Measurements from ENCODE around the gene ZFPL1. TPM values are rescaled to one million over a fixed set of nuclear protein-coding genes. Genes with fewer than 3 reads are reported as not detected.

The ZFPL1 gene
- total RNA-seq, 2 donors from 2014 or later, result 26.7 to 38.4 TPM

- Histone ChIP-seq H3K4me3 (no peak overlapping the region), H3K27ac (no peak overlapping the region), H3K9me3 (no peaks in the 10 kb centered on the region), H3K36me3 (peaks cover 60% of the 10 kb centered on the region), H3K27me3 (no peaks in the 10 kb centered on the region), H3K4me1 (peaks cover 0 to 35% of the 10 kb centered on the region in 2 donors)
- no peak for TF ChIP-seq CTCF (IDR thresholded peaks at IDR 0.05)
- DNase-seq (ENCODE audit: low spot score), result no peak
These were observed 47.8 kb downstream of the ZFPL1 start for GRCh38 chr11:65131895-65132237.

- Histone ChIP-seq H3K36me3 (peaks cover 55% of the 10 kb centered on the region), H3K4me1 (peaks cover 0 to 35% of the 10 kb centered on the region in 2 donors), H3K27ac (no peak overlapping the region), H3K9me3 (no peaks in the 10 kb centered on the region), H3K27me3 (no peaks in the 10 kb centered on the region), H3K4me3 (no peak overlapping the region)
- TF ChIP-seq CTCF (IDR thresholded peaks at IDR 0.05), result no peak
- no peak for DNase-seq (ENCODE audit: low spot score)
These were observed 48.4 kb downstream of the ZFPL1 start for GRCh38 chr11:65132238-65132987.

- no peaks in the 10 kb centered on the region for H3K9me3 ChIP-seq
- no peak for TF ChIP-seq CTCF (IDR thresholded peaks at IDR 0.05)
- peak overlapping the region; percentile 99 to 100 for H3K4me3 ChIP-seq
- H3K36me3 ChIP-seq, result peaks cover 47% of the 10 kb centered on the region
- DNase-seq (ENCODE audit: low spot score), result no peak
- peak overlapping the region; percentile 97 for H3K27ac ChIP-seq
- H3K27me3 ChIP-seq, result no peaks in the 10 kb centered on the region
- H3K4me1 ChIP-seq, result peaks cover 0 to 35% of the 10 kb centered on the region in 2 donors
These were observed 49.1 kb downstream of the ZFPL1 start for GRCh38 chr11:65132988-65133700.

DNA sequence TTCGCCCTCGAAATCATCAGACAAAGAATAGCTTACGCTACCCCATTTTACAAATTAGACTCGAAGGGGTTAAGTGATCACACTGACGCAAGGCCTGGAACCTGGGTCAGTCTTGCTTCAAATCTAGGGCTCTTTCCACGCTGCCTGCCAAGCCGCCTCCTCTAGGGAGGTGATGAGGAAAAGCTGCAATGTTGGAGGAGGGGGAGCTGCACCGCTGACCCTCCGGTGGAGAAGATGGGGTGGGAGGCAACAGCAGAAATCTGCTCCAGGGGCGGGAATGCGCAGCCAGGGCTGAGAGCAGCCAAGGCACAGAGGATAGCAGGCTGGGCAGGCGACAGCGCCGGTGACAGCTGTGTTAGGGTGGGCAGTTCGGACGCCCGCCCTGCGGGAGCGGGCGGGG is 49.7 kb downstream of the ZFPL1 start:
- Histone ChIP-seq H3K9me3 (no peaks in the 10 kb centered on the region), H3K27ac (peak overlapping the region; percentile 97), H3K4me3 (peak overlapping the region; percentile 99 to 100), H3K27me3 (no peaks in the 10 kb centered on the region), H3K4me1 (peaks cover 0 to 35% of the 10 kb centered on the region in 2 donors), H3K36me3 (peaks cover 42% of the 10 kb centered on the region)
- no peak for TF ChIP-seq CTCF (IDR thresholded peaks at IDR 0.05)
- DNase-seq (ENCODE audit: low spot score), result no peak

GRCh38 chr11:65134240-65134951 is 50.4 kb downstream of the ZFPL1 start, which contains the start of gene SYVN1:
SYVN1 (minus strand) TSS chr11:65134519; CDS start chr11:65133601, 918 bp downstream.
- Histone ChIP-seq H3K27ac (peak within 1 kb of the TSS; percentile 97), H3K36me3 (peaks cover 35% of the 10 kb centered on the region), H3K4me3 (peak within 1 kb of the TSS; percentile 99 to 100), H3K4me1 (peaks cover 0 to 35% of the 10 kb centered on the region in 2 donors), H3K27me3 (no peaks in the 10 kb centered on the region), H3K9me3 (no peaks in the 10 kb centered on the region)
- no peak for TF ChIP-seq CTCF (IDR thresholded peaks at IDR 0.05)
- DNase-seq (ENCODE audit: low spot score), result peak; percentile 94
